ENCODE results near the gene DMBT1.

GRCh38 chr10:122515588-122516231, 44.8 kb upstream of the DMBT1 start:
- no peak for TF ChIP-seq POLR2AphosphoS5 (IDR thresholded peaks at IDR 0.05; ENCODE audit: low read depth, low read length)
- no peak for TF ChIP-seq POLR2A (IDR thresholded peaks at IDR 0.05; ENCODE audit: low read depth, low read length)
- TF ChIP-seq TAF1 (IDR thresholded peaks at IDR 0.05; ENCODE audit: borderline replicate concordance, low read depth, low read length): no peak
